Measurements from ENCODE around the gene CA10. TPM values are rescaled to one million over a fixed set of nuclear protein-coding genes. Genes with fewer than 3 reads are reported as not detected.

The CA10 gene
- total RNA-seq, 1 experiment from 2014 or later, result not detected

DNA sequence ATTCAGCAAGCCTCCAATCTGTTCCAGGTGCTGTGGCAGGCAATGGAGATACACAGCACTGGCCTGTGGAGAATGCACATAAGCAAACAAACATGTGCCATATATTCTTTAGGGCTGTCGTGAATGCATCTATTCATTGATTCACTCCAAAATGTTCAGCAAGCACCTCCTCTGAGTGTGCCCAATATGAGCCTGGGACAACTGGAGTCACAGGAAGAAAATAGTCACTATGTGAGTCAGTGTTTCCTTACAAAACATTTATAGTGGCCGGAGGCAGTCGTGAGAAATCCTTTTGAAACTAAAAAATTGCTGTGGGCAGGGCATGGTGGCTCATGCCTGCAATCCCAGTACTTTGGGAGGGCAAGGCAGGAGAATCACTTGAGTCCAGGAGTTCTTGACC, 310.1 kb downstream of the CA10 start:
- intact Hi-C loops (cut with micrococcal nuclease; ENCODE audit: unreplicated experiment), result no loop called here
- H3K36me3 ChIP-seq (ENCODE audit: control insufficient read depth, insufficient read depth, low read length), result no peaks in the 10 kb centered on the region
- Mint-ChIP-seq H3K4me3 (ENCODE audit: unreplicated experiment) (no peak overlapping the region), H3K36me3 (ENCODE audit: insufficient read depth, unreplicated experiment) (no peaks in the 10 kb centered on the region), H3K9me3 (ENCODE audit: unreplicated experiment) (no peaks in the 10 kb centered on the region), H3K4me1 (ENCODE audit: low read depth, unreplicated experiment) (no peaks in the 10 kb centered on the region), H3K27ac (ENCODE audit: unreplicated experiment) (no peak overlapping the region), H3K27me3 (ENCODE audit: insufficient read depth, unreplicated experiment) (peaks cover 13% of the 10 kb centered on the region)
- no peak overlapping the region for H3K4me3 ChIP-seq (ENCODE audit: low read depth, low read length)
- H3K27me3 ChIP-seq (replicated peaks; ENCODE audit: control insufficient read depth, insufficient read depth, low read length), result no peaks in the 10 kb centered on the region; the same call in none of the 2 replicates
- ChIA-PET POLR2A (interaction anchor here (0.5 kb wide), 1 partner anchor 741 kb away, joined by 3 read pairs; no protein-coding TSS in a partner anchor), CTCF (no interaction called here)
- no peaks in the 10 kb centered on the region for H3K9me3 ChIP-seq
- DNase-seq, result no peak
- no TSS peak for BruUV-seq (replicated peaks)
- no peak for TF ChIP-seq CTCF (IDR thresholded peaks at IDR 0.05; ENCODE audit: insufficient read depth in 1 of 2, low read depth in 1 of 2, low read length in 1 of 2, severe bottlenecking in 1 of 2, unreplicated experiment in 1 of 2)
- H3K4me1 ChIP-seq, result no peaks in the 10 kb centered on the region

DNA sequence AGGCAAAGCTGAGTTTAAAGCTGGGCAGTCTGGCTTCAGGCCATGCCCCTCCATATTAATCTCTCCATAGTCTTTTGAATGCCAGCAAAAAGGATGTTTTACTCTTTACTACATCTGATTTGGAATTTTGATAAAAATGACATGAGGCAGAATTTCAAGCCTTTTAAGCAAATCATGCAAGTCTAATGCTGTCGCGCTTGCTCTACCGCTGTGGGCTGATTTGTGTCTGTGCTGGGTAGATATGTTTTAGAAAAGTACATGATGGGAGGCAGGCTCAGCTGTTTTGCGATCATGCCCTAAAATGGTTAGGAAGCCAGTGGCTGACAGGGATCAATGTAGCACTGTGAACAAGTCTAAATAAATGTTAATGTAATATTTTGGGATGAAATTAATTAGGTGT, 311.9 kb downstream of the CA10 start:
- no peaks in the 10 kb centered on the region for H3K4me1 Mint-ChIP-seq (ENCODE audit: low read depth, unreplicated experiment)
- POLR2A ChIA-PET, result no interaction called here

GRCh38 chr17:51845776-51846175, 312.7 kb downstream of the CA10 start:
- Histone ChIP-seq H3K9me3 (no peaks in the 10 kb centered on the region), H3K27me3 (replicated peaks; ENCODE audit: control insufficient read depth, insufficient read depth, low read length) (no peaks in the 10 kb centered on the region; the same call in 1 of the 2 replicates), H3K36me3 (ENCODE audit: control insufficient read depth, insufficient read depth, low read length) (no peaks in the 10 kb centered on the region), H3K4me1 (no peaks in the 10 kb centered on the region), H3K4me3 (ENCODE audit: low read depth, low read length) (no peak overlapping the region)
- Mint-ChIP-seq H3K4me1 (ENCODE audit: low read depth, unreplicated experiment) (no peaks in the 10 kb centered on the region), H3K27ac (ENCODE audit: unreplicated experiment) (no peak overlapping the region), H3K9me3 (ENCODE audit: unreplicated experiment) (no peaks in the 10 kb centered on the region), H3K36me3 (ENCODE audit: insufficient read depth, unreplicated experiment) (no peaks in the 10 kb centered on the region), H3K4me3 (ENCODE audit: unreplicated experiment) (no peak overlapping the region), H3K27me3 (ENCODE audit: insufficient read depth, unreplicated experiment) (peaks cover 5% of the 10 kb centered on the region)
- no peak for TF ChIP-seq CTCF (IDR thresholded peaks at IDR 0.05; ENCODE audit: insufficient read depth in 1 of 2, low read depth in 1 of 2, low read length in 1 of 2, severe bottlenecking in 1 of 2, unreplicated experiment in 1 of 2)
- BruUV-seq (replicated peaks), result no TSS peak
- intact Hi-C loops (cut with micrococcal nuclease; ENCODE audit: unreplicated experiment), result no loop called here
- no peak for DNase-seq
- POLR2A ChIA-PET, result no interaction called here
- CTCF ChIA-PET, result no interaction called here

More for the DNA sequence above, 311.9 kb downstream of the CA10 start:
- no peaks in the 10 kb centered on the region for H3K9me3 Mint-ChIP-seq (ENCODE audit: unreplicated experiment)
- Histone ChIP-seq H3K36me3 (ENCODE audit: control insufficient read depth, insufficient read depth, low read length) (no peaks in the 10 kb centered on the region), H3K27me3 (replicated peaks; ENCODE audit: control insufficient read depth, insufficient read depth, low read length) (no peaks in the 10 kb centered on the region; the same call in 1 of the 2 replicates), H3K9me3 (no peaks in the 10 kb centered on the region), H3K4me1 (no peaks in the 10 kb centered on the region), H3K4me3 (ENCODE audit: low read depth, low read length) (no peak overlapping the region)
- no peak overlapping the region for H3K27ac Mint-ChIP-seq (ENCODE audit: unreplicated experiment)
- no peak for DNase-seq
- TF ChIP-seq CTCF (IDR thresholded peaks at IDR 0.05; ENCODE audit: insufficient read depth in 1 of 2, low read depth in 1 of 2, low read length in 1 of 2, severe bottlenecking in 1 of 2, unreplicated experiment in 1 of 2), result no peak
- BruUV-seq (replicated peaks), result no TSS peak
- CTCF ChIA-PET, result no interaction called here
- H3K27me3 Mint-ChIP-seq (ENCODE audit: insufficient read depth, unreplicated experiment), result peaks cover 8% of the 10 kb centered on the region
- H3K4me3 Mint-ChIP-seq (ENCODE audit: unreplicated experiment), result no peak overlapping the region
- intact Hi-C loops (cut with micrococcal nuclease; ENCODE audit: unreplicated experiment), result no loop called here
- no peaks in the 10 kb centered on the region for H3K36me3 Mint-ChIP-seq (ENCODE audit: insufficient read depth, unreplicated experiment)

All from Caco-2 (cell line).